GM13977 (cell line): ENCODE data around the gene RGS16.
A peak's percentile ranks its signal among the peaks of the same experiment; 100 is the strongest.

Experiments used
- DNase-seq: peaks from one replicate; pipeline ENCODE4 v3.0.0; 2012; ENCODE audit warnings: low spot score
- in situ Hi-C: fragments of 300-500 bp; cut with MboI; formaldehyde crosslinking; loops from one replicate; pipeline ENCODE4 v1.12.0; 2022; ENCODE audit warnings: low sequenced_read_pairs, low pct_unique_long_range_greater_than_20kb, mixed read lengths, inconsistent platforms; ENCODE audit not compliant: unreplicated experiment
- TF ChIP-seq, protein P1 (sequence below): IDR thresholded peaks from 2 replicates; pipeline ENCODE4 v1.5.1; 2012; ENCODE audit warnings: mild to moderate bottlenecking, control low read depth; ENCODE audit not compliant: insufficient read depth; ENCODE audit errors: extremely low read depth, missing control alignments

RGS16 gene

DNA sequence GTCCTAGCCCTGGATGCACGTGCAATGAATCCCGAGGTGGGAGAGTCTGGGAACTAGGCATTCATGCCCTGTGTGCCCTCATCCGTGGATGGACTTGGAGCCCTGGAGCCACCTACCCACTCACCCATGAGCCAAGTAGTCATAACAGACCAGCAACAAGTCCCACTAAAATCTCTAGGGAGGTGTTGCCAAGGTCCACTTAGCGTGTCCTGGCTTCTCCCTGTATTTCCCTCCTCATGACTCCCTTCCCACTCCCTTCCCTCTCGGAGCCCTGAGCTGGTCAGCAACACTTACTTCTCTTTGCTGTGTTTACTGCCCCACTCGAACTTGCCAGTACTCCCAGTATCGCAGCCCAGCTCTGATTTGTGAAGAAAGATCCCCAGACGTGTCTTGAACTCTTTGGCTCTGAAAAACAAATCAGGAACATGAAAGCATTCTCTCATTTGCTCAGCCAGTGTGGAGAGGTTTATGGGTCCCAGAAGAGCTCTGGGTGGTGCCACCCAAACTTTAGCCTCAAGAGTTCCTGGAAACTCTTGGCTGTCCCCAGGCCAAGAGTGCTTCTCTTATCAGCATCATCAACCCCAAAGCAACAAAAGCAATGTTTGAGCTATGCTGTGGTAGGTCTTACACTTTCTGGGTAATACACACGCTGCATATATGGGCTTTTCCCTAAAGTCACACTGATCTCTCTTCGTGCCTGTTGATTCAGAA, 1.1 kb downstream of the RGS16 start:
- TF ChIP-seq, protein P1, sequence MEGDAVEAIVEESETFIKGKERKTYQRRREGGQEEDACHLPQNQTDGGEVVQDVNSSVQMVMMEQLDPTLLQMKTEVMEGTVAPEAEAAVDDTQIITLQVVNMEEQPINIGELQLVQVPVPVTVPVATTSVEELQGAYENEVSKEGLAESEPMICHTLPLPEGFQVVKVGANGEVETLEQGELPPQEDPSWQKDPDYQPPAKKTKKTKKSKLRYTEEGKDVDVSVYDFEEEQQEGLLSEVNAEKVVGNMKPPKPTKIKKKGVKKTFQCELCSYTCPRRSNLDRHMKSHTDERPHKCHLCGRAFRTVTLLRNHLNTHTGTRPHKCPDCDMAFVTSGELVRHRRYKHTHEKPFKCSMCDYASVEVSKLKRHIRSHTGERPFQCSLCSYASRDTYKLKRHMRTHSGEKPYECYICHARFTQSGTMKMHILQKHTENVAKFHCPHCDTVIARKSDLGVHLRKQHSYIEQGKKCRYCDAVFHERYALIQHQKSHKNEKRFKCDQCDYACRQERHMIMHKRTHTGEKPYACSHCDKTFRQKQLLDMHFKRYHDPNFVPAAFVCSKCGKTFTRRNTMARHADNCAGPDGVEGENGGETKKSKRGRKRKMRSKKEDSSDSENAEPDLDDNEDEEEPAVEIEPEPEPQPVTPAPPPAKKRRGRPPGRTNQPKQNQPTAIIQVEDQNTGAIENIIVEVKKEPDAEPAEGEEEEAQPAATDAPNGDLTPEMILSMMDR, result no peak
- in situ Hi-C loops, result no loop called here
- no peak for DNase-seq

DNA sequence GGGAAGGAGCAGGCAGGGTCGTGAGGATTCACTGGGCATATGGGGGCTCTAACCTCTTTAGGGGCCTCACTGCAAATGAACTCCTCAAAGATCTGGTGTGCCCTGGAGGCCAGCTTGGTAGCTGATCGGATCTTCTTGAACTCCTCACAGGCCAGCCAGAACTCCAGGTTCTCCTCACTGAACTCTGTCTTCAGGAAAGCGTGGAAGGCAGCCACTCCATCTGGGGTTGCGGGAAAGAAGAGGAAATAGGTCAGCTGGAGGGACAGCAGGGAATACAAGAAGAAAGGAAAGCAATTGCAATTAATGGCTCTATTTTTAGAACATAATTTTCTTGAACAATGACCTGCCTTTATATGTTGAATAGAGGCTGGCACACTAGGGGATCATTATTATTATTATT, 2.3 kb downstream of the RGS16 start:
- TF ChIP-seq, protein P1, result no peak
- no peak for DNase-seq
- in situ Hi-C loops, result no loop called here

DNA sequence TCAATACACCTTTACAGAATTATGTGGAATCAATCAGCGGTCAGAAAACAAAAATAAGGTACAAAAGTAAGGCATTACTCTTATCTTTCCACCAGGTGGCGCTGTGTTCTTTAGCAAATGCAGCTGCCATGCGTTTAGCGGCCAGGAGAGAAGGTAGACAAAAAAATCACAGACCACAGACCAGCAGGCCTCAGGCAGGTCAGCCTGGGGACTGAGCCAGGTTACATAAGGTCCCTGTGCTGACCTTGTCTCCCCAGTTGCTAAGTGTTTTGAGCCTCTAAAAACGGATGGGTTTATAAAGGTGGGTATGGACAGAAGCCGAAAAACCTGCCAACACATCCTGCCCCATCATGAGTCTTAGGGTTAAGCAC, 2.8 kb downstream of the RGS16 start:
- in situ Hi-C loops, result no loop called here
- TF ChIP-seq, protein P1, result peak; percentile 70
- DNase-seq, result peak; percentile 81

DNA sequence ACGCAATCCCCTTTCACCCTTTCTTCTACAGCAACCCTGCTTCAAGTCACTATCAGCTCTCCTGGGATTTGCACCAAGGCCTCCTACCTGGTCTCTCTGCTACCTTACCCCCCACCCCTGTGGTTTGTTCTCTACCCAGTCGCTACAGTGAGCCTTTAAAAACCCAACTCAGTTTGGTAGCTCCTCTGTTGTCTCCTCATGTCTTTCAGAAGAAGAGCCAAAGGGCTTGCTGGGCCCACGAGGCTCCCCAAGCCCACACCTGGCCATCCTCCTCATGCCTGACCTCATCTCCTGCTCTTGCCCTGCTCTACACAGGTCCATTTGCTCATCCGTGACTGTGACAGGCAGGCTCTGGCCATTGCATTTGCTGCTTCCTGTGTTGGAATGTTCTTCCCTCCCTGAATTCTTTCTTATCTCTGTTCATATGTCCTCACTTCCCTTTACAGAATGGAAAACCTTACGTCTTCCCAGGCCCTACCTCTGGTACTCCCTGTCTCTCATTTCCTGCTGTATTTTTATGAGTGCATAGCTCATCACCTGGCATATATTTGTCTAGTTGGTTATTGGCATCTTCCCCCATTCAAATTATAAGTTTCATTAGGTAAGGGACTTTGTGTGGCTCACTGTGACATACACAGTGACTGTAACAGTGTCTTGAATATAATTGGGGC, 3.3 kb downstream of the RGS16 start:
- TF ChIP-seq, protein P1, result no peak
- no peak for DNase-seq
- in situ Hi-C loops, result no loop called here

DNA sequence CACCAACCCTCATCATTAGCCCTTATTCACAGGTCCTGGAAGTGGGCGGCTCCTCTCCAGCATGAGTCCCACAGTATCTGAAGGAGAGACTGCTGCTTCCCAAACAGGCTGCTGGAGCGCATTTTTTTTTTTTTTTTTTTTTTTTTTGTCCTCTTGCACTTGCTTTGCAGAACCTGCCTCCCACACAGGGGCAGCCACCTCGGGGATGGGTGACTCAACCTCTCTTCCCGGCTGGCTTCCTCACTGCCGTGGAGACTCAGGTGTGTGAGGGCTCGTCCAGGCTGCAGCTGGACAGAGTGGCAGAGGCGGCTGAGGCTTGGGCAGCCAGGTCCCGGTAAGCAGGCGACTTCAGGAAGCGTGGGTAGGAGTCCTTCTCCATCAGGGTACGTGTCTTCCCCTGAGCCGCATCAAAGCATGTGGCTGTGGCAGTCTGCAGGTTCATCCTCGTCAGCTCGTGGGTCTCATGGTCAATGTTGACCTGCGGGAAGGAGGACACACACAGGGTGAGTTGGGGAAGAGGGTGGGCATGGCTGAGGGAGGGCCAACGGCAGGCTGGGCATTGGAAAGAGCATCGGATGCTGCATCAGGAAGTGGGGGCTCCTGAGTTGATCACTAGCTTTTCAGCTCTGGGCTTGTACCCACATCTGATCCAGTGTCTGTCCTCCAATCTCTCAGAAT, 4.0 kb downstream of the RGS16 start:
- TF ChIP-seq, protein P1, result no peak
- in situ Hi-C loops, result no loop called here
- no peak for DNase-seq

DNA sequence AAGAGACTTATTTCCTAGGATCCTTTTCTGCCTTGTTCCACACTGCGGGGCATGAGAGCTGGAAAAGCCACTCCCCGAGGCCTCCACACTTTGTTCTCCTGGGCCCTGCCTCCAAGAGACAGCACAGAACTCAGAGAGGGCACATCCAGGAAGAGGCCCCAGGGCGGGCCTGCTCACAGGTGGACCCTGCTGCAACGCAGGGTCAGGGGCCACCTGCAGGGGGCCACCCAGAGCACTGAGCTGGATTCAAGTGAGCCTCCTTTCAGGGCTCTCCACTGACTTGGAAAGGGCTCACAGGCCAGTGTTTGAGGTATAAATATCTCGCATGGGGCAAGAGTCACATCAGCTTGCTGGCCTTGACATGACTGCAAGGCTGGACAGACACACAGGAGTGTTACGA, 4.8 kb downstream of the RGS16 start:
- DNase-seq, result no peak
- TF ChIP-seq, protein P1, result peak; percentile 46
- in situ Hi-C loops, result loop anchor here (5.0 kb wide), 1 partner anchor 188 kb away; the partner anchor contains the start of gene NPL
